GM19025 (cell line): ENCODE data around the gene CEP170.

ENCODE experiments used
- ATAC-seq: cut with Tn5 transposase; IDR thresholded peaks from one replicate; pipeline ENCODE4 v1.9.1; 2021; ENCODE audit warnings: mild to moderate bottlenecking, low read depth, moderate library complexity; ENCODE audit not compliant: unreplicated experiment

CEP170 gene

DNA sequence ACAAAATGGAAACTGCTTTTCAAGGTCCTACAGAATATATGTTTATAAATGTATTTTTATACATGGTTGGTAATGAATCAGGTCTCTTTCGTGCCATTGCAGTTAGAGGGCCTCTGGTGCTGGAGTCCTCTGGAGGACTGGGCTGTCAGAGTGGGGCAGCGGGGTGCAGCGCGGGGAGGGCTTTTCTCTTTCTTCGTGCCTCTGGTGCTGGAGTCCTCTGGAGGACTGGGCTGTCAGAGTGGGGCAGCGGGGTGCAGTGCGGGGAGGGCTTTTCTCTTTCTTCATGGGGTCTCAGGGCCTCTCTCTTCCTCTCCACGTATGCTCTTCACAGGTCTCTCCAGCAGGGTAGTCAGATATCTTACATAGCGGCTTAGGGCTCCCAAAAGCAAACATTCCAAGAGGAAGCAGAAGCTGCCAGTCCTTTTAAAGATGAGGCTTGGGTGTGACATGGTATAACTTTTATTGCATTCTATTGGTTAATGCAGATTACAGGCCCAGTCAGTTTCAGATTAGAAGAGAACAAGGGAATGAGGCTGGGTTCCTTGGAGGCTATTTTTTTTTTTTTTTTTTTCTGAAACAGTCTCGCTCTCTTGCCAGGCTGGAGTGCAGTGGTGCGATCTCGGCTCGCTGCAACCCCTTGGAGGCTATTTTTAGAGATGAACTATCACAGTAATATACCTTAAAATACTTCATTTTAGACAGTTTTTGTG, 13.8 kb upstream of the CEP170 start:
- no peak for ATAC-seq

DNA sequence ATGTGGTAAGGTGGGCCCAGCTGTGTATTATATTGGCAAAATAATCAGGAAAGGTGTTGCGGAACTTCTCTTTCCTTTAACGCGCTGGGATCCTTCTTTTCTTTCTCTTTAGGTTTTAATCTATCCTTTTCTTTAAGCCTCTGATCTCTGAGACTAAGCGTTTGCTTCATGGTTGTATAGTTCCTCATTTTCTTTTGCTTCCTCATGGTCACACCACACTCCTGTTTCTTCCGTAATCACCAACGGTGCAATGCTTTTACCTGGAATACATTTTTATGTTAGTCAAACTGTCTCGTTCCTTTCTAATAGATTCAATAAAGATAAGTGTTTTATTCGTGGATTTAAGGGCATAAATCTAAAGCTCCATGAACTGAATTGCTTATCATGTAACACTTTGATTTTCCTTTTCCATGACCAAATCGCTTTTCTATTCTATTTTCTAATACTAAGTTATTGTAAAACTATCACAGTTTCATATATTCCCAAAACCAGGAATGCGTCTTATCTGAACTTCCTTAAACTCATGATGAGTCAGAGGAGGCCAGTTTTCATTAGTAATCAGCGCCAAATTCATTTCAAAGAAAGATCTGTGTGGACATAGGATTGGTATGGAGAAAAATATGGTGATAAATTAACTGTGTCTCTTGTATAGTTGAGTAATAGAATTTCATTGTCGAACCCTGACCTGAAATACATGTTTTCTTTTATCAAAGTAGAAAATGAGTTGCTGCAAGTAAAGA, 13.0 kb upstream of the CEP170 start:
- no peak for ATAC-seq

DNA sequence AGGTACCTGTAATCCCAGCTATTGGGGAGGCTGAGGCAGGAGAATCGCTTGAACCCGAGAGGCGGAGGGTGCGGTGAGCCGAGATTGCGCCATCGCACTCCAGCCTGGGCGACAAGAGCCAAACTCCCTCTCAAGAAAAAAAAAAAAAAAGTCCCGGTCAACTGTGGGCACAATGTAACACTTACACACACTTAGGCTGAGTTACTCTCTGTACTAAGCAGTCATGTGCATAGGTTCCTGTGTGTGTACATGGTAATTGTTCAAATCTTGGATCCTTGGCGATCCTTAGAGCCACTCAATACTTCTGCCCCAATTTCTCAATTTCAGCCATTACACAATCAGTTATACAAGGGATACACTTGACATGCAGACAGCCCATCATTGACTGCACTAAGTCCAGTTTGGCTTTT, 12.4 kb upstream of the CEP170 start:
- no peak for ATAC-seq

DNA sequence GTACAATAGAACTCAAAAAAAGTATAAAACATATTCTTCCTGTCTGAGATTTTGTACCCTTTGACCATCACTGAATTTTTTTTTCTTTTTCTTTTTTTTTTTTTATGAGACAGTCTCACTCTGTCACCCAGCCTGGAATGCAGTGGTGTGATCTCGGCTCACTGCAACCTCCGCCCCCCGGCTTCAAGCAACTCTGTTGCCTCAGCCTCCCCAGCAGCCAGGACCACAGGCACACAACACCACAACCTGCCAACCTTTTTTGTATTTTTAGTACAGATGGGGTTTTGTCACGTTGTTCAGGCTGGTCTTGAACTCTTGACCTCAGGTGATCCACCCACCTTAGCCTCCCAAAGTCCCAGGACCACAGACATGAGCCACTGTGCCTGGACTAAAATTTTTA, 11.2 kb upstream of the CEP170 start:
- ATAC-seq, result no peak

DNA sequence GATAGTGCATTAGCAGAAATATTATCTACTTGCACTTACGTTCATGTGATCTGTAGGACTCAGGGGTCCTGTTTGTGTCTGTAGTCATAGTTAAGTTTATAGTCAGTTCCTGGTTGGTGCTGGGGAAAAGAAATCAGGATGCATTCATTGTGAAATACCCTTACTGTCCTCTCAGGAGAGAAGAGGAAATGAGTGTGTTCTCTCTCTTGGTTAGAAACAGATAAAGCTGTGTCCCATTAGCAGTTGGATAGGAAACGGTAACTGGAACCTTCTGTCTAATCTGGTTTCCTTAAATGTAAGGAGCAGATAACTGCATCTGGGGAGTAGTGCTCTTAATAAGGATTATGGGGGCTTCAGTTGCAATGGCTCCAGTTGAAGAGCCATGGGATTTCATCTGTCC, 9.6 kb upstream of the CEP170 start:
- ATAC-seq, result no peak

DNA sequence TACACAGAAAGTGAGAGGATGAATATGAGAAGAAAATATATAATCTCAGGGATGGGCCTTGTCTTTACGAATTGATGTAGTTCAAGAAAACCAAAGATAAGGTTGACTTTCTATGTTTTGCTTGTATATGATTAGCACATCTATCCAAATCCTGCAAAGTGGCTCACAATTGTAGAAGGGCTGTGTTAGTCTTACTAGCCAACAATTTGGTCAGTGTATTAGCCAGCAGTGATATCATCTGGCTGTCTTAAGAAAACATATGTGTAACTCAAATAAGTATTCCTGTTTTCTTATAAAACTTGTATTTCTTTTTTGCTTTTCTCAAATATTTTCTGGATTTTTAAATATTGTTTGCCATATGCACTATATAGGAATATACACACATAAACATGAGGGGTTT, 6.3 kb upstream of the CEP170 start:
- no peak for ATAC-seq

DNA sequence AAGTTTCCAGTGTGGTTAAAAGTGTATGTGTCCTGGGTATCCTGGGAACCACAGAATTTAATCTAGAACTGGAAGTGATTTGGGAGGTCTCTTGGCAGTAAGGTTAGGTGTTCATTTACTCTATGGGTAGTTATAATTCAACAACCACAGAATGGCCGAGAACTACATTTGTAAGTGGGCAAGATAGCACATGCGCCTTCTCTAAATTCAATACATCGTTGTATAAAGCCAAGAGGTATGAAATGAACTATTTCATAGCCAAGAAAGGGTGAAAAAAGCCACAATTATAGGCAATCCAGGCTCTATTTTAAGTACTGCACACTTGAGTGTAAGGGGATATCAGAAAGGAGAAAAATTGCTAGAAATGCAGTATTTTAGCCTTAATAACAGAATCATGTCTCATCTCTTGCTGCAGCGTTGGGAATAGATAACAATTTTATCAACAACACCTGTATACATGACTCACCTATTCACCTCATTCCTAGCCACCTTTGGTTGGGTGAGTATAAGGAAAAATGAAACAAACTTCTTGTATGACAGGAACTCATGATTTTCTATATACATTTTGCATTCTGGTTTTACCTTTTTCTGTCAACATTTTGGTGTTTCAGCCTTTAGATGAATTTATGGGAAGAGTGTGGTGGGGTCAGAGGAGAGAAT, 5.3 kb upstream of the CEP170 start:
- no peak for ATAC-seq

DNA sequence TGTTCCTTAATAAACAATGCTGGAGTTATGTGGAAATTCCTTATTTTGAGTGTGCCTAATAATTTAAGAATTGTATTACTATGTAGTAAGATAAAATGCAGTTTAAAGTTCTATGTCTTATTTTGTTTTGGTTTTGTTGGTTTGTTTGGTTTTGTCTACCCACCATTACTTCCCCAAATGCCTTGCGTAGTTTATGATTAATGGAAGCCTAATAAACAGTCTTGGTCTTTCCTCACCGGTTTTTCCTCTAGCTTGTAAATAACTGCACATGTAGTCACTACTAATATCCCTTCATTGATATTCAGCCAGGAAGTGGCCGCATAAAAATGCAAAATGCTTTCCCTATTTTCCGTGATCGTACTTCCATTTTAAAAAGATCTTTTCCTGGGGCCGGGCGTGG, 3.6 kb upstream of the CEP170 start:
- ATAC-seq, result no peak

DNA sequence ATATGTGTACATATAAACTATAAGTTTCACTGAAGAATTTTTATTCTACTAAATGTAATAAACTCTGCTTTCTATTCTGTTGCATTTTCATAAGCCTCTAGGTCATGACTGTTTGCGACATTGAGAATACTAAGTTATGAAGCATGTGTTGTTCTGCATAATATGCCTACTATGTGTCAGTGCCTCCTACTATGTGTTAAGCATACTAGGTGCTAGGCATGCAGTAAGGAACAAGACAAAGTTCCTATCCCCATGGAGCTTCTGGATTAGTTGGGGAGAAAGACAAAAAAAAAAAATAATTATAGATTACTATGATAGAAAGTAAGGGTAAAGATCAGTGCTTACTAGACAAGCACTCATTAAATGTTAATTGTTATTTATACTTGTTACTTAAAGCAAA, 2.1 kb upstream of the CEP170 start:
- no peak for ATAC-seq

DNA sequence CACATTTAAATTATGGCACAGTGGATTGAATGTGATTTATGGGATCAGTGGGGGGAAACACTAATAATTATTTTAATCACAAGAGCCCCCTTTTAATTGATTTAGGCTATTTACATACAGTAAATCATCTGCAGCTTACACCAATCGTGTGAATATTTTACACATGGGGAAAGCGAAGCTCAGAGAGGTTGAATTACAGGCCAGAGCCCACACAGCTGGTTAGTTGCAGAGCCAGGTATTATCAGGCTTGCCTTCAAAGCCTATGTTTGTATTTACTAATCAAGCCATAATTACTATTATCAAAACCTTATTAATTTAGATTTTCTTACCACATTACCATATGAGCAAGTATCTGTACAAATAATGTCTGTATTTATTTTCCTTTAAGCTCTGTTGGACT, 1.5 kb upstream of the CEP170 start:
- ATAC-seq, result no peak

DNA sequence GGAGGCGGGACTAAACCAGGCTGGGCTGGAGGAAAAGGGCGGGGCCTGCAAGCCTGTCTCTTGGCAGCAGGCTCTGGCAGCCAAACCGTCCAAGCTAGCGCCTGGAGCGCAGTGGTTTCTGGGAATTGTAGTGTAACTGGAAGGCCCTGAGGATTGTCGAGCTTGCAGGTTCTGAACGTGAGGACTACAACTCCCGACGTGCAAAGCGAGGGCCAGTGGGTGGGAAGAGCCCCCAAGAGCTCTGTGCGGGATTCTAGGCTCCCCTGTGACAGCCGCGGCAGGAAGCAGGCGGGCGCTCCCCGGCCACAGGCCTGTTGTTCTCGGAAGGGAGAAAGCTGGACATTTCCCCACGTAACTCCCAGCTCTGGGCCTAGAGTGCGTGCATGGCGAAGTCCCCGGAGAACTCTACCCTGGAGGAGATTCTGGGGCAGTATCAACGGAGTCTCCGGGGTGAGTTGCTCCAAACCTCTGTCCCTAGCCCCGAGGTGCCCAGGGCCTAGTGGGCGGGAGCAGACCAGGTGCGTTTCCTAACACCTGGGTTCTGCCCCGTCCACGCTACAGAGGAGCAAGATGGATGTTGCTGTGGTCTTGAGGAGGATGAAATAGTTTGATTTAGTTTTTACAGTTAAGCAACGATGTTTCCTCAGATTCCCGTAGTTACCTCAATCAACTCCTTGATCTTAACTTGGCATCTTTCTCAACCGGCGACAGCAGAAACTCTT, 871 bp upstream of the CEP170 start, which contains the start of gene SDCCAG8:
Gene SDCCAG8 (plus strand): TSS at position 251 of the 722 bp plus-strand sequence. CDS start 133 bp downstream, at position 384.
- peak; percentile 73 for ATAC-seq

DNA sequence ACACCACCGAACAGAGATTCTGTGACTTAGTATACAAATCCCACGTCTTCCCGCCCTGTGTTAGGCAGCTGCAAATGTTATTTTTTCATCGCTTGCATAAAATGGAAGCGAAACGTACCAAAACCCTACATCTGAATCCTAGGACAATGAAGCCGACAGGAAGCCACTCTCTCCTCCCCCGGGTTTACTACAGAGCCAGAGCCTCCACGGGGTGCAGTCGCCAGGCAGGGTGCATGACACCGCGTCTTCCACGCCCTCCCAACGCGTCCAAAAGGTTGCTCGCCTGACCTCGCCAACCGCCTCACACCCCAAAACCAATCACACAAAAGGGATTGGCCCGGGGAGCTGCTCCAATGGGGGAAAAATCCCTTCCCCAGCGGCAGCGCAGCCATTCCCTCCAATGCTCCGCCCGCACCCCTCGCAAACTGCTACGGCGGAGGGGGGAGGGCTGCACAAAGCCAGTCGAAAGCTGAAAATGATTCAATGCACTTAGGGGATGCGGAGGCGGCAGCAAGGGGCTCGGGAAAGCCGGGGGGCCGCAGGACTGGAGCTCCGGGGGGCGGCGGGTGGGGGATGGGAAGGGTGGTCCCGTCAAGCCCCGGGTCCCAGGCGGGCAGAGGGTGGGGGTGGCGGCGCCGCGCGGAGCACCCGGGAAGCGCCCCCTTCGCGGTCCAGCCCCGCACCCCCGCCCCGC, 701 bp downstream of the CEP170 start:
- peak; percentile 4 for ATAC-seq

DNA sequence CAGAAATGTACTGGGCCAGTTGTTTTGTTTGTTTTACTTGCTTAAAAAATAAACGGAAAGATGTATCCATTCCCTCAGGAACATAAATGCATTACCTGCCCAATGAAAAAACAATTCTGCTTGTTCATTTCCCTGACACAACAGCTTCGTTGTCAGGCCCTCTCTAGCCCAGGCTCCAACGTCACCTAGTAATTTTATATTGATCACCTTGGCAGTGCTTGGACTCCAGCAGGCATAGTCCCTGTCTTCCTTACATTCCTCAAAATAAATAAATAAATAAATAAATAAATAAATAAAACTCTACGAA, 1.2 kb downstream of the CEP170 start:
- no peak for ATAC-seq

DNA sequence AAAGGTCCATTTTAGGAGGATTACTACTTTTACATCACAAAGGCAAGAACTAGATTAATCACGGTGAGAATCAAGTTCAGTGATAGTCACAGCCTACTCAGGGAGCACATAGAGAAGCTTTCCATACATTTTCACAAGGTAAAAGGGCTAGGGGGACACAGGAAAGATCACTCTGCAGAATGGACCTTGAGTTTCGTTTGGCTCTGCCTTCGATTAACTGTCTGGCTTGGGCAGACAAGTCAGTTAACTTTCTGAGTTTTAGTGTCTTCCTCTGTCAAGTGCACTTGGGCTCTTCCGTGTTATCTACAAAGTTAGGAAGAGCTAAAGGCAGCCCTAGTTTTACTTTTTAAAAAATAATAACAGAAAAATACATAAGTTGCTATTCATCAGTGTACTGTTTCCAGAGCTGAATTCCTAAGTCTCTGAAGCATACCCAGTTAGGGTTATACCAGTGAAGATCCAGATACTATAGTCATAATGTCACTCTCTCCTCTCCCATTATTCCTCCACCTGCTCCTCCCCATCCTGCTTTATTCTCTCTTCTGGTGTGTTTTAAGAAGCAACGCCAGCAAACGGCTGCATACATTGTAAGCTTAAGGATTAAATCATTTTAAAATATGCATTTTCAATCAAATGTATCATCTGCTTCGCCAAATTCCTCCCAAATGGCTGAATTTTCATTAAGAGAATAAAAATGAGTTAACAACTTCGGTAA, 1.7 kb downstream of the CEP170 start:
- ATAC-seq, result no peak

DNA sequence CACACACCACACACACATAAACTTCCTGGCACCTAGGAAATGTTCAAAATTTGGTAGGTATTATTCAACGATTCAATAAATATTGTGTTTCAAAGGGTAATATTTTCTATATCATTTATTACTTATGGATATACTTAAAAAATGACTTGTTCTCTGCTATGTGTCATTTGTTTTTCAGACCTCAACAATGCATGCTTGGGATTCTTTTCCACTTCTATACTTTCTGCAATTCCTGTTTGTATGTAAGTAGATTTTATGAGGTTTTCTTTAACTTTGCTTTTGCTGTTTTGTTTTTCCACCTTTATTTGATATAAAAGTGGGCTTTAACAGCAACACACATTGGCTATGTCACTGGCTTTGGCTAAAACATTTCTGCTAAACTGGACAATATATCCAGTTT, 3.5 kb downstream of the CEP170 start:
- ATAC-seq, result no peak

DNA sequence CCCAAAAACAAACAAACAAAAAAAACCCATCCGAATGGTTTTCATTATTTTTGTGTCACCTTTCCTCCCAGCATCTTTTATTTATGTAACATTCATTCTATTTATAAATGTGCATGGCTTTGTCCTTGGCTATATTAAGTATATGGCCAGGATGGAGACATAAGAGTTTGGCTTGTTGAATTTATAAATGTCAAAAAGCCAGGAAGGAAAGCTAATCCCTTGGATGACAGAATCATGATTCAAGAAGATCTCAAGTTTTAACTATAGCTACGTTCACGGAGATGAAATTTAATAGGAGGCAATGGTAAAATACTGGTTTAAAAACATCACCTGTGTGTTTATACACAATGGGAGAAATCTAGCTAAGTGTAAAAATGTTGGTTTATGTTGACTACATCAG, 5.0 kb downstream of the CEP170 start:
- no peak for ATAC-seq

DNA sequence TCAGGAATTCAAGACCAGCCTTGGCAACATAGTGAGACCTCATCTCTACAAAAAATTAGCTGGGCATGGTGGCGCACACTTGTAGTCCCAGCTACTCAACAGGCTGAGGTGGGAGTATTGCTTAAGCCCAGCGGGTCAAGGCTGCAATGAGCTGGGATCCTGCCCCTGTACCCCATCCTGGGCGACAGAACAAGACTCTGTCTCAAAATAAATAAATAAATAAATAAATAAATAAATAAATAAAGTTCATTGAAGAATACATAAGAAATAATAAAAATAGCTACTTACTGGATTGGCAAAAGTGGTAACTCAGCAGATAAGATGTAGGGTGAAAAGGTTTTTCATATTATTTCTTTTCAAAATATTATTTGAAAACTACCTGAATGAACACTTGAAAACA, 5.9 kb downstream of the CEP170 start:
- ATAC-seq, result no peak

DNA sequence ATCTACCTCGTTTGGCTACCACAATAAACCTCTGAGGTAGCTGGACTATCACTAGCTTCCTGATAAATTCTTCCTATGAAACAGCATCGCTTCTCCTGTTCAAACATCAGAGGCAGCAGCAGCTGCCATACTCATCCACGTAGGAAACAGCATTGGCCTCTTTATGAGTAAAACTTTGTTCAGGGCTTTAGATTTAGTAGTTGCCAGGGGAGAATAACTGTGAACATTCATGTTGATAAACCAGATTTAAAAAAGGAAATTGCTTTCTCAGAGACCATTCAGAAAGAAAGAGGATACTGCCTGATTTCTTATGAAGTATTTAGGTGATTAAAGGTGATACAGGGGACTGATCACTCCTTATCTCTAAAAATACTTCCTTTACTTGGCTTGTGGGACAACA, 7.2 kb downstream of the CEP170 start:
- ATAC-seq, result no peak

DNA sequence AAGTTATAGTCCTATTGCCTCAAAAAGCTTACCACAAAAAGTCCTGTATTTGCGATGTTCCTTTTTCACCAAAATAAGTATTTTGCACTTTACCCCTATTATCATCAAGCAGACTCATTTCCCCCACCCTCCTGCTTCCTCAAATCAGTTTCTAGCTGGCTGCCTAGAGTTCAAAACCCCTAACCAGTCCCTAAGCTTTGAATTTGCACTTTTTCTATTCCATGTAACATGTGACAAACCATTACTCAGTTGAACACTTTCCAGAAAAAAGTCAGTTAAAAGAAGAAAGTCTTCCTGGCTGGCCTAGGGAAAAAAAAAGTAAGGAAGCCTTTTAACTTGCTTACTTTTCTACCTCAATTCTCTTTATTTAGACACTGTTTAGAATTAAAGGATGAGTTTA, 8.2 kb downstream of the CEP170 start:
- no peak for ATAC-seq

DNA sequence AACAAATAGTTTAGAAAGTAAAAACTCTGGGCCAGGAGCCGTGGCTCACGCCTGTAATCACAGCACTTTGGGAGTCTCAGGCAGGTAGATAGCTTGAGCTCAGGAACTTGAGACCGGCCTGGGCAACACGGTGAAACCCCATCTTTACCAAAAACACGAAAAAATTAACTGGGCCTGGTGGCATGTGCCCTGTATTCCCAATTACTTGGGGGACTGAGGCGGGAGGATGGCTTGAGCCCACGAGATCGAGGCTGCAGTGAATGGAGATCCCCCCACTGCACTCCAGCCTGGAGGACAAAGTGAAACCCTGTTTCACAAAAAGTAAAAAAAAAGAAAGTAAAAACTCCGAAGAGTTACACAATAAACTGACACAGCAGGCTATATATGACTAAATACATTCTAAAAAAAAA, 10.6 kb downstream of the CEP170 start:
- ATAC-seq, result no peak
